HCT116 (cell line): ENCODE measurements around the gene ITGA2B. TPM values are rescaled to one million over a fixed set of nuclear protein-coding genes. Genes with fewer than 3 reads are reported as not detected.

Experiments used
- ATAC-seq: fragments of 200-7000 bp; cut with Tn5 transposase; 2 replicates; pipeline ENCODE4 v1.9.1; 2020; ENCODE audit warnings: mild to moderate bottlenecking, moderate library complexity
- BruUV-seq: library from RNA; stranded (reverse); fragments of 400-500 nt; replicated peaks from 2 replicates; lab custom pipeline; 2021; lab: Mats Ljungman, UMichigan
- CTCF ChIA-PET: fragments of 300-600 bp; sonication (Branson Sonifier 250); formaldehyde crosslinking; loops from one replicate; lab custom pipeline; 2021; ENCODE audit warnings: antibody characterized with exemption; lab: Charles Lee
- POLR2A ChIA-PET: fragments of 300-600, 350-600 bp; sonication (Branson Sonifier 250); formaldehyde crosslinking; loops from one replicate; lab custom pipeline; 2021; ENCODE audit warnings: antibody characterized with exemption; lab: Charles Lee
- RAD21 ChIA-PET, 2 experiments: fragments of 300-600 bp; sonication (Branson Sonifier 250); formaldehyde crosslinking; loops; one replicate each; lab custom pipeline; 2023; ENCODE audit warnings: low total read pairs in 2 of 2; ENCODE audit not compliant: uncharacterized antibody in 2 of 2, unreplicated experiment in 2 of 2, low non-redundant PET in 1 of 2; lab: Charles Lee
- DNase-seq: peaks from one replicate; pipeline ENCODE4 v3.0.0-alpha.2; 2010; ENCODE audit warnings: low read depth, low spot score
- H2AFZ ChIP-seq: fragments of 200-600 bp; shearing (Covaris generic), sonication (generic); 2 replicates; pipeline ENCODE4 v1.6.1; 2017; ENCODE audit warnings: low read depth, mixed run types, mixed read lengths, antibody characterized with exemption, low read length; ENCODE audit not compliant: poor library complexity, severe bottlenecking
- H3K27ac ChIP-seq: 2 replicates; pipeline ENCODE4 v1.5.1; 2012; ENCODE audit warnings: low read depth, low read length
- H3K27me3 ChIP-seq: fragments of 200-600 bp; sonication (generic); 2 replicates; pipeline ENCODE4 v1.6.1; 2016; ENCODE audit warnings: mixed run types, low read length, mixed read lengths; ENCODE audit not compliant: insufficient read depth
- H3K36me3 ChIP-seq, 2 experiments: fragments of 200-500 bp in 1 of 2; fragments of 200-600 bp in 1 of 2; sonication (Bioruptor generic) in 1 of 2; sonication (generic) in 1 of 2; 2 replicates each; pipeline versions ENCODE4 v1.5.1 to v1.6.1; 2014 to 2016; ENCODE audit warnings: low read length in 2 of 2, inconsistent platforms in 1 of 2, mixed read lengths in 1 of 2, mixed run types in 1 of 2; ENCODE audit not compliant: insufficient read depth in 2 of 2, control insufficient read depth in 1 of 2
- H3K4me1 ChIP-seq, 2 experiments: fragments of 200-600 bp in 1 of 2; sonication (generic) in 1 of 2; 2 replicates each; pipeline versions ENCODE4 v1.5.1 to v1.6.1; 2012 to 2017; ENCODE audit warnings: low read length in 2 of 2, inconsistent platforms in 1 of 2, mild to moderate bottlenecking in 1 of 2, mixed read lengths in 1 of 2, mixed run types in 1 of 2, moderate library complexity in 1 of 2; ENCODE audit not compliant: insufficient read depth in 2 of 2, control insufficient read depth in 1 of 2
- H3K4me2 ChIP-seq: fragments of 200-600 bp; sonication (generic); 2 replicates; pipeline ENCODE4 v1.6.1; 2017; ENCODE audit warnings: mixed run types, low read length, mixed read lengths
- H3K4me3 ChIP-seq, 2 experiments: fragments of 200-600 bp in 1 of 2; sonication (generic) in 1 of 2; replicated peaks in 1 of 2; 2 replicates each; pipeline ENCODE4 v1.5.1; 2011 to 2016; ENCODE audit warnings: low read length in 2 of 2, control low read depth in 1 of 2, low read depth in 1 of 2, mild to moderate bottlenecking in 1 of 2, mixed read lengths in 1 of 2, mixed run types in 1 of 2
- H3K79me2 ChIP-seq: fragments of 200-600 bp; sonication (generic); 2 replicates; pipeline ENCODE4 v1.6.1; 2017; ENCODE audit warnings: mild to moderate bottlenecking, mixed run types, low read length, moderate library complexity, mixed read lengths; ENCODE audit not compliant: insufficient read depth
- H3K9ac ChIP-seq: fragments of 200-600 bp; sonication (generic); 2 replicates; pipeline ENCODE4 v1.6.1; 2016; ENCODE audit warnings: low read length, mixed read lengths
- H3K9me2 ChIP-seq: fragments of 200-600 bp; sonication (generic), shearing (Covaris generic); 2 replicates; pipeline ENCODE4 v1.6.1; 2017; ENCODE audit warnings: mixed run types, mild to moderate bottlenecking, moderate library complexity; ENCODE audit not compliant: insufficient read depth
- H3K9me3 ChIP-seq, 2 experiments: fragments of 200-500 bp in 1 of 2; fragments of 200-600 bp in 1 of 2; sonication (Bioruptor generic) in 1 of 2; sonication (generic) in 1 of 2; 2 replicates each; pipeline ENCODE4 v1.6.1; 2014 to 2017; ENCODE audit warnings: low read length in 2 of 2, mixed read lengths in 2 of 2, inconsistent platforms in 1 of 2, low read depth in 1 of 2, mild to moderate bottlenecking in 1 of 2, mixed run types in 1 of 2, moderate library complexity in 1 of 2; ENCODE audit not compliant: control insufficient read depth in 1 of 2, insufficient read depth in 1 of 2
- H4K20me1 ChIP-seq: fragments of 200-600 bp; sonication (generic), shearing (Covaris generic); 2 replicates; pipeline ENCODE4 v1.6.1; 2017; ENCODE audit warnings: mixed run types, mild to moderate bottlenecking, moderate library complexity; ENCODE audit not compliant: insufficient read depth
- ATF3 ChIP-seq: IDR thresholded peaks from 2 replicates; pipeline ENCODE4 v1.6.1; 2012
- CBX3 ChIP-seq: IDR thresholded peaks from 2 replicates; pipeline ENCODE4 v1.6.1; 2012; ENCODE audit warnings: low read depth
- EGR1 ChIP-seq: IDR thresholded peaks from 2 replicates; pipeline ENCODE4 v1.6.1; 2012; ENCODE audit warnings: low read depth
- ELF1 ChIP-seq: IDR thresholded peaks from 2 replicates; pipeline ENCODE4 v1.6.1; 2012; ENCODE audit warnings: low read depth, borderline replicate concordance
- EZH2 ChIP-seq: fragments of 200-600 bp; sonication (generic); IDR thresholded peaks from 2 replicates; pipeline ENCODE4 v1.6.1; 2017; ENCODE audit warnings: antibody characterized with exemption, mixed run types
- EZH2phosphoT487 ChIP-seq: fragments of 200-600 bp; IDR thresholded peaks from 2 replicates; pipeline ENCODE4 v1.6.1; 2018; ENCODE audit warnings: antibody characterized with exemption, borderline replicate concordance
- FOSL1 ChIP-seq: IDR thresholded peaks from 2 replicates; pipeline ENCODE4 v1.6.1; 2012; ENCODE audit warnings: low read depth
- JUND ChIP-seq: IDR thresholded peaks from 2 replicates; pipeline ENCODE4 v1.6.1; 2012
- POLR2A ChIP-seq: IDR thresholded peaks from 2 replicates; pipeline ENCODE4 v1.7.0; 2011; ENCODE audit warnings: borderline replicate concordance; ENCODE audit not compliant: insufficient read depth, insufficient read length; ENCODE audit errors: extremely low read depth
- RAD21 ChIP-seq: IDR thresholded peaks from 2 replicates; pipeline ENCODE4 v1.6.1; 2012; ENCODE audit warnings: low read depth, mild to moderate bottlenecking
- SIN3A ChIP-seq: IDR thresholded peaks from 2 replicates; pipeline ENCODE4 v1.6.1; 2012; ENCODE audit warnings: low read depth
- SP1 ChIP-seq: IDR thresholded peaks from 2 replicates; pipeline ENCODE4 v1.6.1; 2012; ENCODE audit warnings: low read depth
- SRF ChIP-seq: IDR thresholded peaks from 2 replicates; pipeline ENCODE4 v1.6.1; 2012; ENCODE audit warnings: low read depth
- ZBTB33 ChIP-seq: IDR thresholded peaks from 2 replicates; pipeline ENCODE4 v1.6.1; 2011; ENCODE audit warnings: mild to moderate bottlenecking, low read length, moderate library complexity; ENCODE audit not compliant: insufficient replicate concordance; ENCODE audit errors: extremely low read depth
- ZFX ChIP-seq: fragments of 450-650 bp; IDR thresholded peaks from 2 replicates; pipeline ENCODE4 v1.6.1; 2017
- ZNF274 ChIP-seq: fragments of 200-500 bp; sonication (Bioruptor generic); IDR thresholded peaks from 2 replicates; pipeline ENCODE4 v1.6.1; 2014; ENCODE audit warnings: mild to moderate bottlenecking, low read depth, low read length, inconsistent platforms
- intact Hi-C: fragments of 100-400 bp; cut with micrococcal nuclease; formaldehyde crosslinking; loops from 2 replicates; pipeline ENCODE4 v1.10.0; 2022
- total RNA-seq: library from RNA; stranded (reverse); gene quantifications from one replicate; pipeline ENCODE4 v1.2.1, GENCODE V29; 2021; ENCODE audit not compliant: unreplicated experiment

The ITGA2B gene
- total RNA-seq, 1 experiment from 2014 or later: 7.6 TPM

GRCh38 chr17:44390250-44390870 is 911 bp upstream of the ITGA2B start:
- TF ChIP-seq SIN3A (no peak), SRF (no peak), EZH2phosphoT487 (no peak), POLR2A (no peak), ZNF274 (no peak)
- Histone ChIP-seq H3K4me3 (no peak overlapping the region), H3K9ac (no peak overlapping the region), H3K27ac (no peak overlapping the region), H3K27me3 (no peaks in the 10 kb centered on the region), H3K4me1 (peaks cover 0 to 9% of the 10 kb centered on the region in 2 experiments; a peak in 2 of 4 replicates), H3K9me2 (no peaks in the 10 kb centered on the region), H2AFZ (no peak overlapping the region), H4K20me1 (no peaks in the 10 kb centered on the region), H3K9me3 (no peaks in the 10 kb centered on the region), H3K79me2 (no peaks in the 10 kb centered on the region), H3K36me3 (no peaks in the 10 kb centered on the region), H3K4me2 (no peak overlapping the region)
- ATAC-seq (no peak), DNase-seq (no peak)
- POLR2A ChIA-PET: no interaction called here
- BruUV-seq: no TSS peak
- RAD21 ChIA-PET: no interaction called here
- intact Hi-C loops: no loop called here
- CTCF ChIA-PET: no interaction called here

DNA sequence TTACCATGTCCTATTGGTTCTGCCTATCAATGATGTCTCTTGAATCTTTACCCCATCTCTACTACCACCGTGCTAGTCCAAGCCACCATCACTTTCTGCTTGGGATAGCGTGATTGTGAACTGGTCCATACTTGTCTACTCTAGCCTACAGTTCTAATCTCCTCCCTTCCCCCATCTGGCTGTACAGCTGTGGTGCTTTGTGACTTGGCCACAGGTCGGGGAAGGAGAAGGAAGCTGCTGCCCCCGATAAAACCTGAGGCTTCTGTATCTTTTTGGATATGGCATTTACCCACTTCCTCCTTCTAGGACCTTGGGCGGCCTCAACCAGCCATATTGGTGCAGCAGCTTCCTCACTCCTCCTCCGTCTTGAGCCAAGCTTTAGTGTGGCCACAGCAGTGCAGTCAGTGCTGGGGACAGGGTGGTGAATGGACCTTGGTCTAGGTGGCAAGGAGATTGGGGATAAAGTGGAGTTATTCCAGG is 314 bp upstream of the ITGA2B start:
- no peaks in the 10 kb centered on the region for H3K9me3 ChIP-seq
- H3K4me3 ChIP-seq: no peak overlapping the region
- H3K9me2 ChIP-seq: no peaks in the 10 kb centered on the region
- RAD21 ChIA-PET: no interaction called here
- H3K4me2 ChIP-seq: no peak overlapping the region
- no peaks in the 10 kb centered on the region for H3K36me3 ChIP-seq
- TF ChIP-seq ZNF274 (no peak), SP1 (no peak), ELF1 (no peak), POLR2A (no peak), SRF (no peak), SIN3A (no peak), FOSL1 (no peak), CBX3 (no peak), ZFX (no peak), RAD21 (no peak), ZBTB33 (no peak), ATF3 (no peak), EZH2phosphoT487 (no peak), EGR1 (no peak), EZH2 (no peak), JUND (no peak)
- TF ChIP-seq, all 23 proteins: peak for 0
- Histone ChIP-seq H3K9ac (no peak overlapping the region), H3K27ac (no peak overlapping the region), H2AFZ (no peak overlapping the region), H4K20me1 (no peaks in the 10 kb centered on the region), H3K79me2 (no peaks in the 10 kb centered on the region), H3K4me1 (peaks cover 4 to 15% of the 10 kb centered on the region in 2 experiments; a peak in 3 of 4 replicates), H3K27me3 (no peaks in the 10 kb centered on the region)
- CTCF ChIA-PET: no interaction called here
- intact Hi-C loops: no loop called here
- DNase-seq (no peak), ATAC-seq (no peak)
- POLR2A ChIA-PET: no interaction called here
- BruUV-seq: no TSS peak
